ENCODE data around the gene EPDR1. TPM values are rescaled to one million over a fixed set of nuclear protein-coding genes. Genes with fewer than 3 reads are reported as not detected.

The EPDR1 gene
- total and polyA plus RNA-seq, 4 donors: 4.3 to 12.7 (median 9.6) TPM

- no peak for DNase-seq (ENCODE audit: low spot score)
- Histone ChIP-seq H3K4me3 (ENCODE audit: low read depth in 1 of 3, low read length in 3 of 3) (no peak overlapping the region), H3K9me3 (ENCODE audit: control insufficient read depth in 4 of 4, low read length in 3 of 4) (no peaks in the 10 kb centered on the region), H3K9ac (ENCODE audit: low read depth in 1 of 2, low read length in 2 of 2) (no peak overlapping the region), H3K27me3 (ENCODE audit: control insufficient read depth in 4 of 4, insufficient read depth in 4 of 4, low read length in 3 of 4) (peaks cover 0 to 3% (median 0%) of the 10 kb centered on the region in 4 donors), H3K27ac (ENCODE audit: low read depth in 1 of 2, low read length in 2 of 2) (no peak overlapping the region), H3K36me3 (ENCODE audit: control insufficient read depth in 4 of 4, insufficient read depth in 3 of 4, low read depth in 1 of 4, low read length in 3 of 4) (no peaks in the 10 kb centered on the region), H3K4me1 (ENCODE audit: control insufficient read depth in 4 of 4, insufficient read depth in 4 of 4, low read length in 3 of 4) (peaks cover 3 to 16% (median 11%) of the 10 kb centered on the region in 4 donors)
- WGBS: 64% methylated on average over 2 of the region's 2 CpGs
- TF ChIP-seq HNF4A (conservative IDR thresholded peaks at IDR 0.05) (no peak), MAX (IDR thresholded peaks at IDR 0.05) (no peak), GABPA (IDR thresholded peaks at IDR 0.05 in 1 of 2, conservative IDR thresholded peaks at IDR 0.05 in 1 of 2) (no peak)
These were observed 7.7 kb upstream of the EPDR1 start for GRCh38 chr7:37912756-37913155.

- WGBS: 31% methylated on average over 5 of the region's 5 CpGs
- no peaks in the 10 kb centered on the region for H3K9me3 ChIP-seq (ENCODE audit: control insufficient read depth in 4 of 4, low read length in 3 of 4)
- no peak for DNase-seq (ENCODE audit: low spot score)
- TF ChIP-seq YY1 (IDR thresholded peaks at IDR 0.05): no peak
- no peak for TF ChIP-seq EGR1 (IDR thresholded peaks at IDR 0.05; ENCODE audit: low read depth in 2 of 2)
- TF ChIP-seq CTCF (IDR thresholded peaks at IDR 0.05; ENCODE audit: low read depth, low read length, missing input control): no peak
- no peak for TF ChIP-seq FOXA2 (IDR thresholded peaks at IDR 0.05)
- no peak for TF ChIP-seq JUND (IDR thresholded peaks at IDR 0.05)
- no peak for TF ChIP-seq REST (IDR thresholded peaks at IDR 0.05)
- TF ChIP-seq SP1 (IDR thresholded peaks at IDR 0.05): no peak
- peaks cover 0 to 3% (median 0%) of the 10 kb centered on the region in 4 donors for H3K27me3 ChIP-seq (ENCODE audit: control insufficient read depth in 4 of 4, insufficient read depth in 4 of 4, low read length in 3 of 4)
- no peak overlapping the region for H3K4me3 ChIP-seq (ENCODE audit: low read depth in 1 of 3, low read length in 3 of 3)
- no peak overlapping the region for H3K9ac ChIP-seq (ENCODE audit: low read depth in 1 of 2, low read length in 2 of 2)
- no peaks in the 10 kb centered on the region for H3K36me3 ChIP-seq (ENCODE audit: control insufficient read depth in 4 of 4, insufficient read depth in 3 of 4, low read depth in 1 of 4, low read length in 3 of 4)
- peaks cover 3 to 17% (median 12%) of the 10 kb centered on the region in 4 donors for H3K4me1 ChIP-seq (ENCODE audit: control insufficient read depth in 4 of 4, insufficient read depth in 4 of 4, low read length in 3 of 4)
- H3K27ac ChIP-seq (ENCODE audit: low read depth in 1 of 2, low read length in 2 of 2): no peak overlapping the region
These were observed 5.0 kb upstream of the EPDR1 start for GRCh38 chr7:37915438-37915837.

GRCh38 chr7:37916017-37916672 is 4.3 kb upstream of the EPDR1 start:
- H3K9me3 ChIP-seq (ENCODE audit: control insufficient read depth in 4 of 4, low read length in 3 of 4): no peaks in the 10 kb centered on the region
- TF ChIP-seq REST (IDR thresholded peaks at IDR 0.05) (no peak), HNF4A (conservative IDR thresholded peaks at IDR 0.05) (no peak), NR2F2 (IDR thresholded peaks at IDR 0.05) (no peak), YY1 (IDR thresholded peaks at IDR 0.05) (no peak), FOXA2 (IDR thresholded peaks at IDR 0.05) (no peak), FOXA1 (IDR thresholded peaks at IDR 0.05) (no peak), JUND (IDR thresholded peaks at IDR 0.05) (no peak), RXRA (IDR thresholded peaks at IDR 0.05) (no peak)
- H3K36me3 ChIP-seq (ENCODE audit: control insufficient read depth in 4 of 4, insufficient read depth in 3 of 4, low read depth in 1 of 4, low read length in 3 of 4): no peaks in the 10 kb centered on the region
- H3K27me3 ChIP-seq (ENCODE audit: control insufficient read depth in 4 of 4, insufficient read depth in 4 of 4, low read length in 3 of 4): peaks cover 0 to 3% (median 0%) of the 10 kb centered on the region in 4 donors
- WGBS: 10% methylated on average over 57 of the region's 57 CpGs
- H3K27ac ChIP-seq (ENCODE audit: low read depth in 1 of 2, low read length in 2 of 2): no peak overlapping the region
- H3K4me3 ChIP-seq (ENCODE audit: low read depth in 1 of 3, low read length in 3 of 3): peak overlapping the region in 2 of 3 donors; percentile 24 to 59
- no peak overlapping the region for H3K9ac ChIP-seq (ENCODE audit: low read depth in 1 of 2, low read length in 2 of 2)
- H3K4me1 ChIP-seq (ENCODE audit: control insufficient read depth in 4 of 4, insufficient read depth in 4 of 4, low read length in 3 of 4): peaks cover 3 to 21% (median 13%) of the 10 kb centered on the region in 4 donors
- no peak for DNase-seq (ENCODE audit: low spot score)
